HG03571 (cell line): Measurements from ENCODE around the gene POP7.
"Not testable (repeated sequence)": the region's sequence is repeated elsewhere in the genome, so short reads cannot be mapped to it uniquely, and the experiment has no call there.

Experiments
- ATAC-seq: cut with Tn5 transposase; IDR thresholded peaks from one replicate; pipeline ENCODE4 v1.9.1; 2021; ENCODE audit not compliant: unreplicated experiment

Gene POP7

DNA sequence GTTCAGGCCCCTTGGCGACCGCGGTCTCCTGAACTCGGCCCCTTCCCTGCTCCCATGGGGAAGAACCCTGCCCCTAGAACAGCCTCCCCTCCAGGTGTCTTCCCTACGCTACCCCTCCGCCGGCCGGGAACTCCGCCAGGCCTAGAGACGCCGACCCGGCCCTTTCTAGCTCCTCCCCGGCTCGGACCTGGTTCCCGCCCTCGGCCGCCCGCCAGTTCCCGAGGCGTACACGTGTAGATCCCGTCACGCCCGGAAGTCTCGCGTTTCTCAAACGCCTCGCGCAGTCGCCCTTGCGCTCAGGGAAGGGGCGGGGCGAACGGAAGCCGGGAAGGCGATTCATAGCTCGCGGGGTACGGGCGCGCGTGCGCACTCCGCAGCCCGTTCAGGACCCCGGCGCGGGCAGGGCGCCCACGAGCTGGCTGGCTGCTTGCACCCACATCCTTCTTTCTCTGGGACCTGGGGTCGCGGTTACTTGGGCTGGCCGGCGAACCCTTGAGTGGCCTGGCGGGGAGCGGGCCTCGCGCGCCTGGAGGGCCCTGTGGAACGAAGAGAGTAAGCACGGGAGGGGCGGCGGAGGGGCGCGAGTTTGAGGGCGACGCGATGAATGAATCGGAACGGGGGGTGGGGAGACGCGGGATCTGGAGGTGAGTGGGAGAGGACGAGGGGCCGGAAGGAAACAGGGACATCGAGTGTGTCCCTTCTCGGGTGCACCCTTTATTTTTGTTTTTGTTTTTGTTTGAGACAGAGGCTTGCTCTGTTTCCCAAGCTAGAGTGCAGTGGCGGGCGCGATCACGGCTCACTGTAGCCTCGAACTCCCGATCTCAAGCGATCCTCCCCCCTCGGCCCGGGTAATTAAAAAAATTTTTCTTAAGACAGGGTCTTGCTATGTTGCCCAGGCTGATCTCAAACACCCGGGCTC lies at the start of gene POP7:
POP7 (plus strand) TSS at position 369 of the 919 bp plus-strand sequence. CDS start 710 bp downstream, outside the sequence.
- ATAC-seq: peak; percentile 85

DNA sequence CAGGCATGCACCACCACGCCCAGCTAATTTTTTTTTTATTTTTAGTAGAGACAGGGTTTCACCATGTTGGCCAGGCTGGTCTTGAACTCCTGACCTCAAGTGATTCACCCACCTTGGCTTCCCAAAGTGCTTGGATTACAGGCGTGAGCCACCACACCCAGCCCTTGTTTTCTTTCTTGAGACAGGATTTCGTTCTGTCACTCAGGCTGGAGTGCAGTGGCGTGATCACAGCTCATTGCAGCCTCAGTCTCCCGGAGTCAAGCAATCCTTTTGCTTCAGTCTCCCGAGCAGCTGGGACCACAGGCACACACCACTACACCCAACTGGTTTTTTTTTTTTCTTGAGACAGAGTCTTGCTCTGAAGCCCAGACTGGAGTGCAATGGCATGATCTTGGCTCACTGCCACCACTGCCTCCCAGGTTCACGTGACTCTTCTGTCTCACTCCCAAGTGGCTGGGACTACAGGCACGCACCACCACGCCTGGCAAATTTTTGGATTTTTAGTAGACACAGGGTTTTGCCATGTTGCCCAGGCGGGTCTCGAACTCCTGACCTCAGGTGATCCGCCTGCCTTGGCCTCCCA lies 43.6 kb upstream of the POP7 start:
- ATAC-seq: not testable (repeated sequence)

DNA sequence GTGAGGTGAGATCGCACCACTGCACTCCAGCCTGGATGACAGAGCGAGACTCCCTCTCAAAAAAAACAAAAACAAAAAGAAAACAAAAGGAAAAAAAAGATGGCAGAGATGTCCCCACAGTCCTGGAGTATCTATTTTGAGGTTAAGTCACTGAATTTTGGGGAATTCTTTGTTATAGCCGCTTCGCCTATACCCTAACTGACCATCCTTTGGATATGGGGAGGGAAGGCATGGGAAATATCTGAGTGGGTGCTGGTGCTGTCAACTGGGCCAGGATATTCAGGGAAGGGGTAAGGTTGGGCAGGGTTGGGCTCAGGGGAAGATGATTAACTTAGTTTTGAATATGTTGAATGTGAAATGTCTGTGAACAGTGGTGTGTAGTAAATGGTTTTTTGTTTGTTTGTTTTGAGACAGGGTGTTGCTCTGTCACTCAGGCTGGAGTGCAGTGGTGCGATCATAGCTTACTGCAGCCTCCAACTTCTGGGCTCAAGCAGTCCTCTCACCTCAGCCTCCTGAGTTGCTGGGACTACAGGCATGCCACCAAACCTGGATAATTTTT lies 40.7 kb upstream of the POP7 start:
- ATAC-seq: no peak

DNA sequence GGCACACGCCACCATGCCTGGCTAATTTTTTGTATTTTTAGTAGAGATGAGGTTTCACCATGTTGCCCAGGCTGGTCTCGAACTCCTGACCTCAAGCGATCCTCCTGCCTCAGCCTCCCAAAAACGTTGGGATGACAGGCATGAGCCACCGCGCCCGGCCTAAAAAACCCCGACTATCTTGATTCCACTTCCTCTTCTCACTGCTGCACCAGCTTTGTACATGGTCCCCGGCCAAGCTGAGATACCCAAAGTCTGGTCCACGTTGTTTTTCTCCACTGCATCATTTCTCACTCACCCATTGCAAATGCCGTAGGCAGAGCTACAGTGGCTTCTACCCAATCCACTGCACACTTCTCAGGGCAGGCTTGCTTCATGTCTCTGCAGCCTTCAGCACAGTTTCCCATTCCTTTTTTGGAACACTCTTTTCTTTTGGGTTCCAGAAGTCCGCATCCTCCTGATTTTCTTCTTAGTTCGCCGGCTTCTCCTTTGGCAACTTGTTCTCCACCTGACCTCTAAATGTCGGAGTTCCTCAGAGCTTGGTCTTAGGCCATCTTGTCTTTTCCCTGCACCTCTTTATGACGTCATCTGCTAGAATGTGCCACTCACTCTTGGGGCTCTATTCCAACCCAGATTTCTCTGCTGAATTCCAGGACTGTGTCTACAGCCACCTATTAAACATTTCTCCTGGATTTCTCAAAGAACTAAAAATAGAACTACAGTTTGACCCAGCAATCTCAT lies 38.4 kb upstream of the POP7 start:
- ATAC-seq: no peak

DNA sequence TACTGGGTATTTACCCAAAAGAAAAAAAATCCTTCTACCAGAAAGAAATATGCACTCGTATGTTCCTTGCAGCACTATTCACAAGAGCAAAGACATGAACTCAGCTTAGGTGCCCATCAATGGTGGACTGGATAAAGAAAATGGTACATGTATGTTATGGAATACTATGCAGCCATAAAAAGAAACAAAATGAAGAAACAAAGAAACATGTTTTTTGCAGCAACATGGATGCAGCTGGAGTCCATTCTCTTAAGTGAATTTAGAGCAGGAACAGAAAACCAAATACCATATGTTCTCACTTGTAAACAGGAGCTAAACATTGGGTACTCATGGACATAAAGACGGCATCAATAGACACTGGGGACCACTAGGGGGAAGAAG lies 37.9 kb upstream of the POP7 start:
- no peak for ATAC-seq

DNA sequence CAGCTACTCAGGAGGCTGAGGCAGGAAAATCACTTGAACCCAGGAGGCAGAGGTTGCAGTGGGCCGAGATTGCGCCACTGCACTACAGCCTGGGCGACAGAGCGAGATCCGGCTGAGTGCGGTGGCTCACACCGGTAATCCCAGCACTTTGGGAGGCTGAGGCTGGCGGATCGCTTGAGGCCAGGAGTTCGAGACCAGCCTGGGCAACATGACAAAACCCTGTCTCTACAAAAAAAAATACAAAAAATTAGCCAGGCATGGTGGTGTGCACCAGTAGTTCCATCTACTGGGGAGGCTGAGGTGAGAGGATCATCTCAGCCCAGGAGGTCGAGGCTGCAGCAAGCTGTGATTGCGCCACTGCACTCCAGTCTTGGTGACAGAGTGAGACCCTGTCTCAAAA lies 36.8 kb upstream of the POP7 start:
- not testable (repeated sequence) for ATAC-seq

DNA sequence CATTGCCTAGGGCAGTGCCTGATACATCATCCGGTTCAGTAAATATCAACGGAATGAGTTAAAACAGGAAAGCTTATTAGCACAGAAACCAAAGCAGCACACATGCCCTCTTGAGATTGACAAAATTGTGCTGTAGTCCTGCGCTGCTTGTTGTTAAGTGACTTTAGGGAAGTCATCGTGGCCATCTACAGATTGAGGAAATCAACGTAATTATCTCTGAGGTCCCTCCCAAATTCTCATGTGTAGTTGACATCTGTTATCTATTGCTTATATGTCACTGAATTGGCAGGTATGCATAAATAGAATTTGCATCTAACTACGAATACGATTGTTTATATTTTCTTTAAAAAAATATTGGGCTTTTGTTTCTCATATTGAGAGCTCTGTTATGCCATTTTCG lies 35.8 kb upstream of the POP7 start:
- ATAC-seq: no peak

DNA sequence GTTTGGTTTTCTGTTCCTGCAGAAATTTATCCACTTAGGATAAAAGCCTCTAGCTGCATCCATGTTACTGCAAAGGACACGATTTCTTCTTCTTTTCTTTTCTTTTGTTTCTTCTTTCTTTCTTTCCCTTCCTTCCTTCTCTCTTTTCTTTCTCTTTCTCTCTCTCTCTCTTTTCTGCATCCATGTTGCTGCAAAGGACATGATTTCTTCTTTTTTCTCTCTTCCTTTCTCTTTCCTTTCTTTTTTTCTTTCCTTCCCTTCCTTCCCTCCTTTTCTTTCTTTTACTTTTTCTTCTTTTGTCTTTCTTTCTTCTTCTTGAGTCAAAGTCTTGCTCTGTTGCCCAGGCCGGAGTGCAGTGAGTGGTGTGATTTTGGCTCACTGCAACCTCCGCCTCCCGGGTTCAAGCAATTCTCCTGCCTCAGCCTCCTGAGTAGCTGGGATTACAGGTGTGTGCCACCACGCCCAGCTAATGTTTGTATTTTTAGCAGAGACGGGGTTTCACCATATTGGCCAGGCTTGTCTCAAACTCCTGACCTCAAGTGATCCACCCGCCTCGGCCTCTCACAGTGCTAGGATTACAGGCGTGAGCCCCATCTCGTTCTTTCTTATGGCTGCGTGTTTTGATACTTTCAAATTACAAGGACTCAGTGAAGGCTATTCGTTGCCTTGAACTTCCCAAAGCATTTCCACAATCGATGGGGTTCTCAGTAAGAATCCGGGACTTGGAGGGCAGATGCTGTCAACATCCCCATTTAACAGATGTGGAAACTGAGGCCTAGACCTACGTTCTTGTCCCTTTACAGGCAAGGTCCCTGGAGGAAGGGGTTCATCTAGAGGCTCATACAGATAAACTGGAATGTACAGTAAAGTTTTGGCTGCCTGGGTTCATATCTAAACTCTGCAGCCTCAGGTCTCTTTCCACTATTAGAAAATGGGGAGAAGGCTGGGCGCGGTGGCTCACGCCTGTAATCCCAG lies 34.3 kb upstream of the POP7 start:
- no peak for ATAC-seq

DNA sequence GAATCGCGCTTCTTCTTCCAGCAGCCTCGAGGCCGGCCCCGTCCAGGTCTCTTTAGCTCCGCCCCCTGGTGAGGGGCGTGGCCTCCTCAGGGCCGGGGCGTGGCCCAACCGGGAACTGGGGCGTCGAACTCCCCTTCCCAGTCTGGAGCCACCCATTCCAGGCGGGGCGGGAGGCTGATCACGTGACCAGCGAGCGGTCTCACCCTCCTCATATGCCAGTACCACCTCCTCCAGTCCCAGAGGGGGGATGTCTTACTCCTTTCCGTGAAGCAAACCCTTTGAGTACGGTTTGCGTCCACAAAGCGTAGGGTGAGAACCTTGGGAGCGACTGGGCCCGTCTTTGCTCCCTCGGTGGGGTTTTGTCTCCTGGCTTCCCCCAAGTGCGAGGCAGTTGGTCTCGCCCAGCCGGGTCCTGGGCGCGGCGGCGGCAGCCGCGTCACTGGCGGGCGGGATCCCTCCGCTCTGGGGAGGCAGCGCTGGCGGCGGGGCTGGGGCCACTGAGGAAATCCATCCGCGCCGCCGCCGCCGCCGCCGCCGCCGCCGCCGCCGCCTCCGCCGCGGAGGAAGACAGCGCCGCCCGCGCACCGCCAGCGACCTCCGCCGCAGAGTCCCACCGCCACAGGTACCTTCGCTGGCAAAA lies 32.5 kb upstream of the POP7 start, which contains the start of gene GNB2:
GNB2 (plus strand) TSS at position 439 of the 640 bp plus-strand sequence. CDS start 2,526 bp downstream, outside the sequence.
- peak; percentile 52 for ATAC-seq

DNA sequence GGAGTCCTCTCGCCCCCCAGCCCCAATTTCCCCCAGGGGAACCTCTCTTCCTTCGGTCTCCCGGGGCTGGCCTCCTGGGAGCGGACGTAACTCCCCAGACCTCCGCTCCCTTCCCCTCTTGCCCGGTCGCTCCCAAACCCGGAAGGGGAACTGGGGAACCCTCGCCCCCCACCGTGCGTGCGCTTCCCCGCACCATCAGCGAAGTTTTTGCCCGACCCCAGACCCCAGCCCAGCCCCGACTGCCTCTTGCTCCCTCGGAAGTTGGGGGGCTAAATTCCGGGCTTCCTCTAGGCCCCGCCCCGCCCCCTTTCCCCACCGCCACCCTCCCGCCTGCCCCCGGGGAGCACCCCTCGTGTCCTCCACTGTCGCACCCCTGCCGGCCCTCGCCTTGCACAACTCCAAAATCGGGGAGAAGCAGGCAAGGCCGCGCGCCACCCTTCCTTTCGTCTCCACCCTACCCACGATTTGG lies 31.9 kb upstream of the POP7 start:
- no peak for ATAC-seq

DNA sequence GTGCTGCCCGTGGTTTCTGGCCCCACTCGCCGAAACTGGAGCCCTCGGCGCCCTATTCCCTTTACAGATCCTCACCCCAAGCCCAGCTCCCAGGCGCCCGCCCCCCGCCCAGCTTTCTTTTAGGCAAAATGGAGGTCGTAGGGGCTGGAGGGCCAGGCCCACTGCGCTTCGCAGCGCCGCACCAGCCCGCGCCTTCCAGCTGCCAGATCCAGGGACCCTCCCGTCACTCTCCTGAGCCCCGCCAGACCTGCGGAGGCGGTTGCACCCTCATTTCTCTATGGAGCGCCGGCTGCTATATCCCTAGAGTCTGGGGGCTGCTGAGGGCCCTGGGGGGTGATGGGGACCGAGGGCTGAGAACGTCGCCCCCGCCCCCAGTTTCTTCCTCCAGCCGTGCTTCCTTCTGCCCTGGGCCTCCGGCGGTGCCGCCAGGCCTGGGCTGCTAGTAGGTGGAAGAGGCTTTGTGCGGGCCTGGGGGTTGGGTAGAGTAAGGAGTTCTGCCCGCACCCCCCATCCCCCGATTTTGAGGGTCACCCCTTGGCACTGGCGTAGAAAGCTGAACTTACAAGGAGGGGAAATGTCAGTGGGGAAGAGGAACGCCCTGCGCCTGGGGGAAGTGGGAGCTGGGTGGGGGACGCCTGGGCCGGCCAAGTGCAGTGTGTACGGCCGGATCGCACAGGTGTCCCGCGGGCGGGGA lies 31.4 kb upstream of the POP7 start:
- ATAC-seq: no peak

DNA sequence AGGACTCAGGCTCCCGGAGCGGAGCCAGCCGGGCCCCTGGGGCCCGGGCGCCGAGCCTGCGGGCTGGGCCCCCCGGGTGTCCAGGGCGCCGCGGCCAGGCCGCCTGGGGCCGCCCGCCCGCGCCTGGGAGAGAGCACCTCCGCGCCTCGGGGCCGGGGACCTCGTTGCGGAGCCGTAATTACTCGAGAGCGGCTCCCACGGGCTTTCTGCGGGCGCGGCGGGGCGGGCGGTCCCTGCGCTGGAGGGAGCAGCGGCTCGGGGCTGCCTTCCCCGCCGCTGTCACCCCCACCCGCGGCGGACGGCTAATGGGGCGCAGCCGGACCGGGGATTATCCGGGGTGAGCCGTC lies 30.8 kb upstream of the POP7 start:
- no peak for ATAC-seq

DNA sequence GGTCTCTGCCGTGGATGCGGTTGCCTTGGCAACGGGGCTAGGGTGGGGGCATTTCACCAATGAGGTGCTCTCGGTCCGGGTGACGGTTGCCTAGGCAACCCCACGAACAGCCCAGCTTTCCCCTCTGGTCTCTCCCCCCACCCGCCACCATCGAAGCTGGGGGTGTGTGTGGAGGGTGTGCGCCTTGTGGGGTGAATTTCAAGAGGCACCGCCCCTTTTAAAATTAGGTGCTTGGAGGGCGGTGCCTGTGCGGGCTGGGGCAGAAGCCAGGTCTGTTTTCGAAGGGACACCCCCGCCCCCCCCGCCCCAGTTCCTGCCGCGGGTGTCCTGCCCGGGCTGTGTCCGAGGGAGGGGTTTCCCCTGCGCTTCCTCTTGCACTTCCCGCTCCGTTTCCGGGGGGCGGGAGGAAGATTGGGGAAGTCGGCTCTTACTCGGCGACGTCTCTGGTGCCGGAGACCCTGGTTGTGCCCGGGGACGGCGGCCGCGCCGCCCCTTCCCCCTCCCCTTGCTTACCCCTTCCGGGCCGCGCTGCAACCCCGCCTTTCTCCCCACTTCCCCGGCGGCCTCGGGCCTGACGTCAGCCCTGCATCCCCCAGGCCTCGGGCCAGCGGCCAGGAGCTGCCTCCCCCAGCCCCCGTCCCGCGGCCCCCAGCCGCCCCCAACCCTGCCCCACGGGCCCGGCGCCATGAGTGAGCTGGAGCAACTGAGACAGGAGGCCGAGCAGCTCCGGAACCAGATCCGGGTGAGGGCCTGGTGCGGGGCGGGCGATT lies 30.2 kb upstream of the POP7 start:
- ATAC-seq: no peak

DNA sequence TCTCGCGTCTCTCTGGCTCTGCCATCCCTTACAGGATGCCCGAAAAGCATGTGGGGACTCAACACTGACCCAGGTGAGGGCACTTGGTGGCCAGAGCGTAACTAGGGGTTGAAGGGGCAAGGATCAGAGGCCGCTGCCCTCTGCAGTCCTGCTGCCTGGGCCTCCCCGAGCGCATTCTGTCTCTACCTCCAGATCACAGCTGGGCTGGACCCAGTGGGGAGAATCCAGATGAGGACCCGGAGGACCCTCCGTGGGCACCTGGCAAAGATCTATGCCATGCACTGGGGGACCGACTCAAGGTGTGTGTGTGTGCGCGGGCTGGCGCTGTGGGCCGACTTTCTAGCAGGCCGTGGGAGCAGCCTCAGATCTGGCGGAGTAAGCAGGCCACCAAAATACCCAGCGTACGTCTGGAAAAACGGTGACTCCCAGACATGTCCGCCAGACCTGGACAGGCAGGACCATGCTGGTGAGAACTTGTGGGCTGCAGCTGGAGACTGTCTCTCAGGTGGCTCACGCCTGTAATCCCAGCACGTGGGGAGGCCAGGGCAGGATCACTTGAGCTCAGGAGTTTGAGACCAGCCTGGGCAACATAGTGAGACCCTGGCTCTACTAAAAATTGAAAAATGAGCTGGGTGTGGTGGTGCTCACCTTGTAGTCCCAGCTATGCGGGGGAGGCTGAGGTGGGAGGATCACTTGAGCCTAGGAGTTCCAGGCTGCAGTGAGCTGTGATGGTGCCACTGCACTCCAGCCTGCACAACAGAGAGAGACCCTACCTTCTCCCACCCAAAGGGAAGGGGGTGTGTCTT lies 29.2 kb upstream of the POP7 start:
- no peak for ATAC-seq

DNA sequence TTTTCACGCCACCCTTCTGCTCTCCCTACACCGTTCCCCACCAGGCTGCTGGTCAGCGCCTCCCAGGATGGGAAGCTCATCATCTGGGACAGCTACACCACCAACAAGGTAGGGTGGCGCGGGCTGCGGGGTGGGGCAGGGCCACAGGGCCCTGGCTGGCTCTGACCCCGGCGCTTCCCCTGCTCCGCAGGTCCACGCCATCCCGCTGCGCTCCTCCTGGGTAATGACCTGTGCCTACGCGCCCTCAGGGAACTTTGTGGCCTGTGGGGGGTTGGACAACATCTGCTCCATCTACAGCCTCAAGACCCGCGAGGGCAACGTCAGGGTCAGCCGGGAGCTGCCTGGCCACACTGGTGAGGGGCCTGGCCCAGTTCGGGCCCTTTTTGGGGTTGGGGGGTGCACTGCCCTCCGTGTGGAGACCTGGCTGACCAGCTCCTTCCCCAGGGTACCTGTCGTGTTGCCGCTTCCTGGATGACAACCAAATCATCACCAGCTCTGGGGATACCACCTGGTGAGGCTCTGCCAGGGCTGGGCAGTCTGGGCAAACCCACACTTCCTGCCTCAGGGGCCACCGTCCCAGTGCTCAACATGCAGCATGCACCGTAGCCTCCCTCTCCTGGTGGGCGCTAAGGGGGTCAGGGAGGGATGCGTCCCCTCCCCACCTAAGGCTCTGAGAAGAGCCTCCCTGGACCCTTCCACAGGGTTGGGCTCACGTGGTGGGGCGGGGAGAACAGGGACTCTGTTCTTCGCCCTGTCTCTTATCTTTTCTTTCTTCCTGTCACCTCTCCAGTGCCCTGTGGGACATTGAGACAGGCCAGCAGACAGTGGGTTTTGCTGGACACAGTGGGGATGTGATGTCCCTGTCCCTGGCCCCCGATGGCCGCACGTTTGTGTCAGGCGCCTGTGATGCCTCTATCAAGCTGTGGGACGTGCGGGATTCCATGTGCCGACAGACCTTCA lies 28.3 kb upstream of the POP7 start:
- no peak for ATAC-seq

DNA sequence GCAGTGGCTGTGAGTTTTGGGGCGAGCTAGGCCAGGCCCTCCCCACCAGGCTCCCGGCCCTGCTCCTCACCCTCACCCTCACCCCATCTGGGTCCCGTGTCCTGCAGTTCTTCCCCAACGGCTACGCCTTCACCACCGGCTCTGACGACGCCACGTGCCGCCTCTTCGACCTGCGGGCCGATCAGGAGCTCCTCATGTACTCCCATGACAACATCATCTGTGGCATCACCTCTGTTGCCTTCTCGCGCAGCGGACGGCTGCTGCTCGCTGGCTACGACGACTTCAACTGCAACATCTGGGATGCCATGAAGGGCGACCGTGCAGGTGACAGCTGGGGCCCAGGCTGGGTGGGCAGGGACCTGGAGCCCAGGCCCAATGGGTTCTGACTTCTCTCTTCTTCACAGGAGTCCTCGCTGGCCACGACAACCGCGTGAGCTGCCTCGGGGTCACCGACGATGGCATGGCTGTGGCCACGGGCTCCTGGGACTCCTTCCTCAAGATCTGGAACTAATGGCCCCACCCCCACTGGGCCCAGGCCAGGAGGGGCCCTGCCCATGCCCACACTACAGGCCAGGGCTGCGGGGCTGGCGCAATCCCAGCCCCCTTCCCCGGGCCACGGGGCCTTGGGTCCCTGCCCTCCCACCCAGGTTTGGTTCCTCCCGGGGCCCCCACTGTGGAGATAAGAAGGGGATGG lies 27.5 kb upstream of the POP7 start:
- no peak for ATAC-seq
